ENCODE data around the gene LYSMD4. TPM values are rescaled to one million over a fixed set of nuclear protein-coding genes. Genes with fewer than 3 reads are reported as not detected.

Gene LYSMD4
- total and polyA plus RNA-seq, 9 donors = 8.0 to 15.5 (median 9.7) TPM

- peaks cover 35% of the 10 kb centered on the region for H3K4me1 ChIP-seq (ENCODE audit: control insufficient read depth, insufficient read depth, low read length)
- H3K27me3 ChIP-seq (ENCODE audit: control insufficient read depth, insufficient read depth, low read length) = no peaks in the 10 kb centered on the region
- peaks cover 3% of the 10 kb centered on the region for H3K36me3 ChIP-seq (ENCODE audit: control insufficient read depth, insufficient read depth, low read length)
- H3K27ac ChIP-seq (ENCODE audit: low read length) = no peak overlapping the region
- no CpG with 5 or more reads among the region's 3 CpGs for WGBS (ENCODE audit: insufficient coverage)
- DNase-seq = no peak
- H3K4me3 ChIP-seq (ENCODE audit: low read length) = no peak overlapping the region
- H3K9me3 ChIP-seq (replicated peaks; ENCODE audit: control insufficient read depth, low read depth, low read length) = peaks cover 2% of the 10 kb centered on the region
These were observed 10.8 kb downstream of the LYSMD4 start for GRCh38 chr15:99722406-99722805.

DNA sequence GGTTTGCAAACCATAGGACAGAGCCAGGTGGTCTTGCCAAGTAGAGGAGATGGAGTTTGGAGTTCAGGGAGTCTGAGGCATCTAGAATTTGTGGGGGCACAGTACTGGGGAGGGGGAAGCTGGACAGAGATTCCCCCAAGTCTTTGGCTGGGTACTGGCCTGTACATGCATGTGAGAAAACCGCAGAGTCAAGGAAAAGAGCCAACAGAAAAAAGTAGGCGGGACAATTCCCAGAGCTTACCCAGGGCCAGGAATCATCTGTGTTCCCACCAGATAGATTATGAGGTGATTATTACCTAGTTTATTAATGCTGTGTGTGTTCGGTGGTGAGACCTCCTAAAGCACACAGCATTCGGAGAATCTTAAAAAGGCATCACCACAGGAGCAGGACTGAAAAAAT, 11.3 kb downstream of the LYSMD4 start:
- H3K4me3 ChIP-seq (ENCODE audit: low read length) = no peak overlapping the region
- WGBS (ENCODE audit: insufficient coverage) = 75% methylated on average over 3 of the region's 4 CpGs
- peaks cover 3% of the 10 kb centered on the region for H3K36me3 ChIP-seq (ENCODE audit: control insufficient read depth, insufficient read depth, low read length)
- peaks cover 2% of the 10 kb centered on the region for H3K9me3 ChIP-seq (replicated peaks; ENCODE audit: control insufficient read depth, low read depth, low read length)
- H3K27me3 ChIP-seq (ENCODE audit: control insufficient read depth, insufficient read depth, low read length) = no peaks in the 10 kb centered on the region
- DNase-seq = no peak
- H3K27ac ChIP-seq (ENCODE audit: low read length) = no peak overlapping the region
- peaks cover 37% of the 10 kb centered on the region for H3K4me1 ChIP-seq (ENCODE audit: control insufficient read depth, insufficient read depth, low read length)

DNA sequence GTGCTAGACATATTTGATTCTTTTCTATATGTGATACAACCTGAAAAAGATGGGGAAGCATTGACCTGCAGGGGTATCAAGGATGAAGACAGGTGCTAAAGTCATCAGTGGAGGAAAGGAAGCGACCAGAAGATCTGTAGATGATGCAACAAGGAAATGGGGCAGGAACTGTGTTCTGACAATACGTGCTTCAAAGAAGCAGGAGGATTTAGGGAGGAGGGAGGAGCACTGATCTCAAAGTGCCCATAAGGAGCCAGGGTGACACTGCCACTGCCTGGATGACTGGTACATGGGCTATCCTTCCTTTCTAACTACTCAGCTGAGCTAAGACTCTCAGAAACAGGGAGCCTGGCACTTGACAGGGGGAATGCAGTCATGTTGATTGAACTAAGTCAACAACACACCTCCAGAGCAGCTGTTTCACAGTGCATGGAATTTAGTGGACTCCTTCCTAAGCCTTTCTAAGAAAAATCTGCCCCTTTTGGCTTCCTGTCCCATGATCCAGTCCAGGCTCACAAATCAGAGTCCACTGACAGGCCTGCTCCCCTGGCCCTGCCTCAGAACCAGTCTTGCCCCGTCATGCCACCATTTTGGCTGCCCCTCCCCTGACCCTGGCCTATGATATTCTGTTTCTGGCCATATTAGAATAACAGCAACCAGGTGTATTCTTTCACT, 12.0 kb downstream of the LYSMD4 start:
- 51% methylated on average over 2 of the region's 3 CpGs for WGBS (ENCODE audit: insufficient coverage)
- Histone ChIP-seq H3K4me1 (ENCODE audit: control insufficient read depth, insufficient read depth, low read length) (peaks cover 42% of the 10 kb centered on the region), H3K9me3 (replicated peaks; ENCODE audit: control insufficient read depth, low read depth, low read length) (peaks cover 2% of the 10 kb centered on the region), H3K36me3 (ENCODE audit: control insufficient read depth, insufficient read depth, low read length) (peaks cover 2% of the 10 kb centered on the region), H3K27me3 (ENCODE audit: control insufficient read depth, insufficient read depth, low read length) (no peaks in the 10 kb centered on the region), H3K4me3 (ENCODE audit: low read length) (no peak overlapping the region), H3K27ac (ENCODE audit: low read length) (no peak overlapping the region)
- DNase-seq = no peak

DNA sequence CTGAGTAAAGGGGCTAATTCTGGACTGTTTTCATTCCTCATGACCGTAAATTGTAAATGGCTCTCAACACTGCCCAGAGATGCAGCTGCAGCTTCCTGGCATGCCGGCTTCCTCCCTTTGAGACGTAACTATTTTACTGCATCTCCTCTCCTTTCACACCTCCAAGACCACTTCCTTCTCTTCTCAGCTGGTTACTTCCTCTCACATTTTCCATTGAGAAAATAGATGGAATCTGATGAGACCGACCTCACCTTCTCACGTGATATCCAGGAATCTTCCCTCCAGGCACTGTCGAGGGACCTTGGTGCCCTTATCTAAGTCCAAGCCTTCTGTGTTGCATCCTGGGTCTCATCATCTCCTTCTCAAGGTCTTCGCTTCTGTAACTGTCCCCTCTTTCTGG, 12.7 kb downstream of the LYSMD4 start:
- Histone ChIP-seq H3K27me3 (ENCODE audit: control insufficient read depth, insufficient read depth, low read length) (no peaks in the 10 kb centered on the region), H3K4me3 (ENCODE audit: low read length) (no peak overlapping the region), H3K27ac (ENCODE audit: low read length) (peak overlapping the region; percentile 22), H3K9me3 (replicated peaks; ENCODE audit: control insufficient read depth, low read depth, low read length) (peaks cover 2% of the 10 kb centered on the region), H3K4me1 (ENCODE audit: control insufficient read depth, insufficient read depth, low read length) (peaks cover 42% of the 10 kb centered on the region), H3K36me3 (ENCODE audit: control insufficient read depth, insufficient read depth, low read length) (peaks cover 2% of the 10 kb centered on the region)
- DNase-seq = no peak
- 62% methylated on average over 5 of the region's 7 CpGs for WGBS (ENCODE audit: insufficient coverage)

GRCh38 chr15:99719096-99719541, 14.1 kb downstream of the LYSMD4 start:
- 61% methylated on average over 2 of the region's 5 CpGs for WGBS (ENCODE audit: insufficient coverage)
- Histone ChIP-seq H3K4me3 (ENCODE audit: low read length) (no peak overlapping the region), H3K27ac (ENCODE audit: low read length) (no peak overlapping the region), H3K27me3 (ENCODE audit: control insufficient read depth, insufficient read depth, low read length) (no peaks in the 10 kb centered on the region), H3K9me3 (replicated peaks; ENCODE audit: control insufficient read depth, low read depth, low read length) (peaks cover 2% of the 10 kb centered on the region), H3K36me3 (ENCODE audit: control insufficient read depth, insufficient read depth, low read length) (peaks cover 4% of the 10 kb centered on the region), H3K4me1 (ENCODE audit: control insufficient read depth, insufficient read depth, low read length) (peaks cover 42% of the 10 kb centered on the region)
- DNase-seq = no peak

DNA sequence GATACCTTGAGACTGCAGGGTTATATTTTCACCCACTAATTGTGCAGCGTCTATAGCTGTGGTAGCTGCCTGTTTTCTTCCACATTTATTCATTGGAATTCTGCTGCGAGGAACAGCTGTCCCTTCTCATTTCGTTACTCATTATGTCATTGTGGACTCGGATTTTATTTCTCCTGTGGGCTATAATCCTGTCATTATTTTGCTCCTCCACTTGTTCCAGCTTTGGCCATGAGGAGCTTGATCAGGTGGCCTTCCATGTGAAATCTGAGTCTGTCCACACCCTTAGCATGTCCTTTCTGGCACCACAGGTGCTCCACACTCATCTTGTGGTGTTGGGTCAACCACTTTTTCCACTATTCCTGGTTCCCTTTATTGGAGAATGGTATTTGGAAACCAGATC, 14.8 kb downstream of the LYSMD4 start:
- Histone ChIP-seq H3K9me3 (replicated peaks; ENCODE audit: control insufficient read depth, low read depth, low read length) (peaks cover 2% of the 10 kb centered on the region), H3K27ac (ENCODE audit: low read length) (peak overlapping the region; percentile 93), H3K27me3 (ENCODE audit: control insufficient read depth, insufficient read depth, low read length) (no peaks in the 10 kb centered on the region), H3K36me3 (ENCODE audit: control insufficient read depth, insufficient read depth, low read length) (peaks cover 6% of the 10 kb centered on the region), H3K4me1 (ENCODE audit: control insufficient read depth, insufficient read depth, low read length) (peaks cover 42% of the 10 kb centered on the region), H3K4me3 (ENCODE audit: low read length) (no peak overlapping the region)
- WGBS (ENCODE audit: insufficient coverage) = 17% methylated on average over 2 of the region's 4 CpGs
- peak; percentile 73 for DNase-seq

DNA sequence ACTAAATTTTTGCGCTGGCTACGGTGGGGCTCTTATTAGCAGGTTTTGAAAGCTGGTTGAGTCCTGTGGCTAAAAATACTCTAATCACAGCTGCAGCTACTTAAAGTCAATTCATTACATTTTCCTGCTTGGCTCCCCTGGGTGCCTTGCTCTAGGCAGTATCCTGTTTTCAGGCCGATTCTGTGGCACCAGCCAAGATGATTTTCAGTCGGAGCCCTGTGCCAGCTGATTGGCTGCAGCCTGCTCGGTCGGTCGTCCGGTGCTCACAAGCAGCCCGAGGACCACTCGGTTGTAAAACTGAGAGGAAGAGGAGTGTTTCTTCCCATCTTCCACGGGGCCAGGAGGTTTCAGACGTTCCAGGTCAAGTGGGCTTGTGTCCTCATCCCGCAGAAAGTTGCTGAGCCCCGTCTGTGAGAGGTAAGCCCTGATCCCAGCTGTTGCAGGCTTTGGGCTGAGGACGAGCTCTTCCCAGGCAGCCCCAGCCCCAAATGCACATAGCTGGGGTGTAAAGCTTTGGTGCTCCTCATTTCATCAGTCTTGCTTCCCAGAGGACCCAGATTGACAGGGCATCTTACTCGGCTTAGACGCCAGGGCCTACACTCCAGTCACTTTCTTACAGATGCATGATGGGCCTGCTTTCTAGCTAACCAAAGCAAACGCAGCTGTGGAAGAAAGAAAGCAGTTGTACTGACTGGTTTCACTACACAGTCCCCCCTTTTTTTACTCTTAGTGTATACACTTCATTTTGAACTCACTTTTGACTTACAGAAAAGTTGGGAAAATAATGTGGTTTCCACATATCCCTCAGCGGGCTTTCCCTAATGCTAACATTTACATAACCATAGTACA, 15.9 kb downstream of the LYSMD4 start:
- H3K36me3 ChIP-seq (ENCODE audit: control insufficient read depth, insufficient read depth, low read length) = peaks cover 14% of the 10 kb centered on the region
- peaks cover 43% of the 10 kb centered on the region for H3K4me1 ChIP-seq (ENCODE audit: control insufficient read depth, insufficient read depth, low read length)
- H3K4me3 ChIP-seq (ENCODE audit: low read length) = peak overlapping the region; percentile 1

DNA sequence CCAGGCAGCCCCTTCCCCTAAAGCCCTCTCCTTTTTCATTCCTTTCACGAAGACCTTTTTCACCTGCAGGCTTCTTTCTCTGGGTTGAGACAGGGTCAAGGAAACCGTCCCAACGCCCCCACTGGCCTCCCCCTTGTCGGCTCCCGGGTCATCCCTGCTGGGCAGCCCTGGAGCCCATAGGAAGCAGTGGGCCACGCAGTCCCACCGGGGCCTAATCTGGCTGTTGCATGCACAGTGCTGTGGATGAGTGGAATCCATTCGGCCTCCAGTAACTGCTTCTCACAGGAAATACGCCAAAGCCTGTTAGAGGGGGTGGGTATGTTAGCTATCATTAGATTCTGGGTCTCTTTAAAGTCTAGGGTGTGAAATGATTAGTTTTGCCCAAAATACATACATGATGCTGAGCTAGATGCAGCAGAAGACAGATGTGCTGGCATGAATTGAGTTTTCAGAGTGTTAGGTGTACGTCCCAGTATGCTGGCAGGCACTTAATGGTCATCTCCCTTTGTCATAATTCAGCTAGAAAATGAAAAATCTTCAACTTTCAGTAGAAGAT, 16.6 kb downstream of the LYSMD4 start:
- 11% methylated on average over 8 of the region's 10 CpGs for WGBS (ENCODE audit: insufficient coverage)
- DNase-seq = peak; percentile 75
- Histone ChIP-seq H3K27ac (ENCODE audit: low read length) (peak overlapping the region; percentile 93), H3K27me3 (ENCODE audit: control insufficient read depth, insufficient read depth, low read length) (no peaks in the 10 kb centered on the region), H3K4me1 (ENCODE audit: control insufficient read depth, insufficient read depth, low read length) (peaks cover 51% of the 10 kb centered on the region), H3K36me3 (ENCODE audit: control insufficient read depth, insufficient read depth, low read length) (peaks cover 22% of the 10 kb centered on the region), H3K9me3 (replicated peaks; ENCODE audit: control insufficient read depth, low read depth, low read length) (no peaks in the 10 kb centered on the region), H3K4me3 (ENCODE audit: low read length) (peak overlapping the region; percentile 1)

More for the DNA sequence above, 15.9 kb downstream of the LYSMD4 start:
- no peaks in the 10 kb centered on the region for H3K9me3 ChIP-seq (replicated peaks; ENCODE audit: control insufficient read depth, low read depth, low read length)
- DNase-seq = peak; percentile 95
- WGBS (ENCODE audit: insufficient coverage) = 12% methylated on average over 13 of the region's 19 CpGs
- H3K27ac ChIP-seq (ENCODE audit: low read length) = peak overlapping the region; percentile 93
- no peaks in the 10 kb centered on the region for H3K27me3 ChIP-seq (ENCODE audit: control insufficient read depth, insufficient read depth, low read length)

- Histone ChIP-seq H3K9me3 (replicated peaks; ENCODE audit: control insufficient read depth, low read depth, low read length) (no peaks in the 10 kb centered on the region), H3K4me1 (ENCODE audit: control insufficient read depth, insufficient read depth, low read length) (peaks cover 47% of the 10 kb centered on the region), H3K36me3 (ENCODE audit: control insufficient read depth, insufficient read depth, low read length) (peaks cover 43% of the 10 kb centered on the region), H3K27ac (ENCODE audit: low read length) (no peak overlapping the region), H3K4me3 (ENCODE audit: low read length) (no peak overlapping the region), H3K27me3 (ENCODE audit: control insufficient read depth, insufficient read depth, low read length) (no peaks in the 10 kb centered on the region)
- 64% methylated on average over 10 of the region's 18 CpGs for WGBS (ENCODE audit: insufficient coverage)
- no peak for DNase-seq
These were observed 20.8 kb downstream of the LYSMD4 start for GRCh38 chr15:99712415-99712814.

- Histone ChIP-seq H3K27me3 (ENCODE audit: control insufficient read depth, insufficient read depth, low read length) (no peaks in the 10 kb centered on the region), H3K4me1 (ENCODE audit: control insufficient read depth, insufficient read depth, low read length) (peaks cover 43% of the 10 kb centered on the region), H3K9me3 (replicated peaks; ENCODE audit: control insufficient read depth, low read depth, low read length) (no peaks in the 10 kb centered on the region), H3K4me3 (ENCODE audit: low read length) (no peak overlapping the region), H3K36me3 (ENCODE audit: control insufficient read depth, insufficient read depth, low read length) (peaks cover 51% of the 10 kb centered on the region), H3K27ac (ENCODE audit: low read length) (peak overlapping the region; percentile 81)
- DNase-seq = peak; percentile 95
- 23% methylated on average over 3 of the region's 5 CpGs for WGBS (ENCODE audit: insufficient coverage)
These were observed 21.6 kb downstream of the LYSMD4 start for GRCh38 chr15:99711625-99712024.
